GM23338 (cell line): ENCODE results near the gene C8G. TPM values are rescaled to one million over a fixed set of nuclear protein-coding genes. Genes with fewer than 3 reads are reported as not detected.

Experiments
- ATAC-seq: fragments of 200-7000 bp; cut with Tn5 transposase; 3 replicates; pipeline ENCODE4 v1.9.1; 2020
- DNase-seq: peaks from one replicate; pipeline ENCODE4 v3.0.0-alpha.2; 2015; ENCODE audit warnings: low spot score
- H2AFZ ChIP-seq: fragments of 200-600 bp; sonication (generic); 2 replicates; pipeline ENCODE4 v1.8.0; 2016; ENCODE audit warnings: antibody characterized with exemption, mild to moderate bottlenecking, moderate library complexity
- H3F3A ChIP-seq: fragments of 200-600 bp; sonication (generic); replicated peaks from 2 replicates; pipeline ENCODE4 v1.8.0; 2017; ENCODE audit warnings: antibody characterized with exemption, mixed run types, low read depth
- H3K27ac ChIP-seq: fragments of 200-600 bp; sonication (generic); 2 replicates; pipeline ENCODE4 v1.6.1; 2016; ENCODE audit warnings: low read depth
- H3K27me3 ChIP-seq: fragments of 200-600 bp; sonication (generic); 2 replicates; pipeline ENCODE4 v1.8.0; 2016; ENCODE audit warnings: mild to moderate bottlenecking, mixed run types, moderate library complexity; ENCODE audit not compliant: insufficient read depth
- H3K36me3 ChIP-seq: fragments of 200-600 bp; sonication (generic); 2 replicates; pipeline ENCODE4 v1.8.0; 2016; ENCODE audit warnings: mild to moderate bottlenecking; ENCODE audit not compliant: insufficient read depth
- H3K4me1 ChIP-seq: fragments of 200-600 bp; sonication (generic); 2 replicates; pipeline ENCODE4 v1.8.0; 2016; ENCODE audit warnings: mild to moderate bottlenecking, moderate library complexity; ENCODE audit not compliant: insufficient read depth
- H3K4me2 ChIP-seq: fragments of 200-600 bp; sonication (generic); 2 replicates; pipeline ENCODE4 v1.7.1; 2017; ENCODE audit warnings: mixed run types
- H3K4me3 ChIP-seq: fragments of 200-600 bp; sonication (generic); 2 replicates; pipeline ENCODE4 v1.6.1; 2016; ENCODE audit warnings: mixed run types
- H3K79me2 ChIP-seq: fragments of 200-600 bp; sonication (generic); replicated peaks from 2 replicates; pipeline ENCODE4 v1.8.0; 2017; ENCODE audit warnings: mild to moderate bottlenecking; ENCODE audit not compliant: insufficient read depth
- H3K9me2 ChIP-seq: fragments of 200-600 bp; sonication (generic); 2 replicates; pipeline ENCODE4 v1.8.0; 2017; ENCODE audit not compliant: insufficient read depth
- H4K20me1 ChIP-seq: fragments of 200-600 bp; sonication (generic); replicated peaks from 2 replicates; pipeline ENCODE4 v1.8.0; 2017; ENCODE audit warnings: mild to moderate bottlenecking; ENCODE audit not compliant: insufficient read depth
- H3K27ac Mint-ChIP-seq: 2 replicates; pipeline ENCODE4 v1.8.0; 2020; ENCODE audit warnings: inconsistent platforms, mild to moderate bottlenecking, moderate library complexity, mixed read lengths
- H3K27me3 Mint-ChIP-seq: 3 replicates; pipeline ENCODE4 v1.8.0; 2022; ENCODE audit warnings: low read depth, mild to moderate bottlenecking, moderate library complexity, mixed read lengths, inconsistent platforms; ENCODE audit not compliant: insufficient read depth, poor library complexity
- H3K36me3 Mint-ChIP-seq: 3 replicates; pipeline ENCODE4 v1.8.0; 2021; ENCODE audit warnings: low read depth, mild to moderate bottlenecking, inconsistent platforms, moderate library complexity, mixed read lengths
- H3K4me1 Mint-ChIP-seq: 3 replicates; pipeline ENCODE4 v1.8.0; 2020; ENCODE audit warnings: mild to moderate bottlenecking, inconsistent platforms, mixed read lengths
- H3K4me3 Mint-ChIP-seq: 3 replicates; pipeline ENCODE4 v1.8.0; 2021; ENCODE audit warnings: moderate library complexity, mild to moderate bottlenecking, inconsistent platforms, mixed read lengths
- H3K9me3 Mint-ChIP-seq: 3 replicates; pipeline ENCODE4 v1.8.0; 2020; ENCODE audit warnings: moderate library complexity, mild to moderate bottlenecking, inconsistent platforms, mixed read lengths
- CREB1 ChIP-seq: fragments of 250-450 bp; sonication (Bioruptor Pico); IDR thresholded peaks from 2 replicates; pipeline ENCODE4 v1.5.0; 2020; ENCODE audit warnings: low read depth, mild to moderate bottlenecking, moderate library complexity
- CTCF ChIP-seq, 2 experiments: fragments of 200-600 bp in 1 of 2; sonication (generic) in 1 of 2; conservative IDR thresholded peaks; 2 replicates each; pipeline versions ENCODE4 v1.5.1 to v1.6.1; 2016 to 2017; ENCODE audit warnings: antibody characterized with exemption in 2 of 2, low read depth in 2 of 2, mild to moderate bottlenecking in 2 of 2, moderate library complexity in 1 of 2
- EZH2 ChIP-seq: fragments of 200-600 bp; sonication (generic); IDR thresholded peaks from one replicate; pipeline ENCODE4 v1.8.0; 2017; ENCODE audit warnings: antibody characterized with exemption, mild to moderate bottlenecking, low read depth; ENCODE audit not compliant: unreplicated experiment
- EZH2phosphoT487 ChIP-seq: fragments of 200-600 bp; sonication (generic); IDR thresholded peaks from one replicate; pipeline ENCODE4 v1.8.1; 2018; ENCODE audit warnings: antibody characterized with exemption; ENCODE audit not compliant: unreplicated experiment
- NANOG ChIP-seq: IDR thresholded peaks from 2 replicates; pipeline ENCODE4 v1.6.1; 2016; ENCODE audit warnings: antibody characterized with exemption, borderline replicate concordance
- POLR2AphosphoS5 ChIP-seq: IDR thresholded peaks from 2 replicates; pipeline ENCODE4 v1.6.1; 2016; ENCODE audit warnings: antibody characterized with exemption, low read depth
- ZNF114 ChIP-seq: fragments of 250-450 bp; sonication (Bioruptor Pico); IDR thresholded peaks from 2 replicates; pipeline ENCODE4 v1.5.0; 2020; ENCODE audit warnings: mild to moderate bottlenecking, moderate library complexity
- long read RNA-seq: library from polyadenylated mRNA; unstranded; transcript quantifications from one replicate; pipeline ENCODE4 v2.0.0, GENCODE V29; 2020; ENCODE audit not compliant: unreplicated experiment
- polyA plus RNA-seq: library from polyadenylated mRNA; unstranded; fragments of >200 nt; fragmentation: Nextera tagmentation; extraction: Ambion mirVana; gene quantifications from 2 replicates; pipeline ENCODE4 v1.2.1, GENCODE V29; 2016
- total RNA-seq: library from RNA; depleted of rRNA; stranded (reverse); fragments of >200 nt; shearing (Covaris generic); gene quantifications from 2 replicates; pipeline ENCODE4 v1.2.3, GENCODE V29; 2014; rRNA removed
- TF ChIP-seq, protein P1 (sequence below): IDR thresholded peaks from 2 replicates; pipeline ENCODE4 v1.6.1; 2016; ENCODE audit warnings: antibody characterized with exemption
- TF ChIP-seq, protein P2 (sequence below): fragments of 250-450 bp; sonication (Bioruptor Pico); IDR thresholded peaks from 2 replicates; pipeline ENCODE4 v1.5.0; 2020; ENCODE audit warnings: mild to moderate bottlenecking, moderate library complexity

Gene C8G
- total RNA-seq (not detected in 2 replicates), polyA plus RNA-seq (not detected in 2 replicates)
- long read RNA-seq: 0 reads

GRCh38 chr9:136944519-136945332, at the start of gene C8G, which contains the start of gene FBXW5:
Gene C8G, plus strand, starts transcription at chr9:136945243. Its CDS starts 78 bp downstream, at chr9:136945321.
Gene FBXW5, minus strand, starts transcription at chr9:136944738. Its CDS starts 655 bp downstream, at chr9:136944083.
- Histone ChIP-seq H3K36me3 (no peaks in the 10 kb centered on the region), H4K20me1 (no peaks in the 10 kb centered on the region), H3K4me3 (peak within 1 kb of the TSS; percentile 88), H3K9me2 (no peaks in the 10 kb centered on the region), H3K27me3 (no peaks in the 10 kb centered on the region), H3K79me2 (0 out of 2 replicates have a peak, but pooled peaks cover 5% of the 10 kb centered on the region), H3K27ac (no peak within 1 kb of the TSS), H2AFZ (0 out of 2 replicates have a peak within 1 kb of the TSS, but pooled peaks have one; percentile 81), H3K4me1 (peaks cover 9% of the 10 kb centered on the region), H3F3A (no peaks in the 10 kb centered on the region; the same call in 1 of the 2 replicates), H3K4me2 (peak within 1 kb of the TSS; percentile 84)
- ATAC-seq (peak; percentile 31), DNase-seq (peak; percentile 97)
- H3K36me3 Mint-ChIP-seq: peaks cover 15% of the 10 kb centered on the region; the same call in 2 of the 3 replicates
- peaks cover 7% of the 10 kb centered on the region for H3K27me3 Mint-ChIP-seq
- TF ChIP-seq EZH2phosphoT487: no peak
- TF ChIP-seq ZNF114 (CRISPR knock-in tag): no peak; the same call in 1 of the 2 replicates
- TF ChIP-seq CREB1: peak; percentile 39; the same call in 1 of the 2 replicates
- TF ChIP-seq, protein P1, sequence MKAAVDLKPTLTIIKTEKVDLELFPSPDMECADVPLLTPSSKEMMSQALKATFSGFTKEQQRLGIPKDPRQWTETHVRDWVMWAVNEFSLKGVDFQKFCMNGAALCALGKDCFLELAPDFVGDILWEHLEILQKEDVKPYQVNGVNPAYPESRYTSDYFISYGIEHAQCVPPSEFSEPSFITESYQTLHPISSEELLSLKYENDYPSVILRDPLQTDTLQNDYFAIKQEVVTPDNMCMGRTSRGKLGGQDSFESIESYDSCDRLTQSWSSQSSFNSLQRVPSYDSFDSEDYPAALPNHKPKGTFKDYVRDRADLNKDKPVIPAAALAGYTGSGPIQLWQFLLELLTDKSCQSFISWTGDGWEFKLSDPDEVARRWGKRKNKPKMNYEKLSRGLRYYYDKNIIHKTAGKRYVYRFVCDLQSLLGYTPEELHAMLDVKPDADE: peak; percentile 68
- TF ChIP-seq CTCF (conservative IDR thresholded peaks at IDR 0.05; ENCODE audit: low read depth in 2 of 2): peak; percentile 77 to 91
- peak; percentile 59 for TF ChIP-seq POLR2AphosphoS5
- no peak for TF ChIP-seq EZH2
- peak within 1 kb of the TSS; percentile 81; the same call in 1 of the 2 replicates for H3K27ac Mint-ChIP-seq
- H3K9me3 Mint-ChIP-seq: no peaks in the 10 kb centered on the region
- peaks cover 8% of the 10 kb centered on the region for H3K4me1 Mint-ChIP-seq
- H3K4me3 Mint-ChIP-seq: peak within 1 kb of the TSS; percentile 75

- Histone ChIP-seq H3K4me1 (no peaks in the 10 kb centered on the region), H3K9me2 (no peaks in the 10 kb centered on the region), H3K27ac (no peak overlapping the region), H3K4me3 (no peak overlapping the region), H3K79me2 (peaks cover 57% of the 10 kb centered on the region), H3K4me2 (no peak overlapping the region), H2AFZ (no peak overlapping the region), H3F3A (0 out of 2 replicates have a peak, but pooled peaks cover 9% of the 10 kb centered on the region), H3K36me3 (peaks cover 17% of the 10 kb centered on the region), H4K20me1 (peaks cover 43% of the 10 kb centered on the region), H3K27me3 (no peaks in the 10 kb centered on the region)
- Mint-ChIP-seq H3K27me3 (peaks cover 8% of the 10 kb centered on the region), H3K27ac (no peak overlapping the region), H3K36me3 (peaks cover 32% of the 10 kb centered on the region), H3K4me3 (no peak overlapping the region), H3K4me1 (peaks cover 2% of the 10 kb centered on the region; the same call in 1 of the 3 replicates), H3K9me3 (no peaks in the 10 kb centered on the region)
- ATAC-seq (peak; percentile 57), DNase-seq (no peak)
- TF ChIP-seq EZH2phosphoT487 (no peak), NANOG (no peak), EZH2 (no peak)
- TF ChIP-seq, protein P2, sequence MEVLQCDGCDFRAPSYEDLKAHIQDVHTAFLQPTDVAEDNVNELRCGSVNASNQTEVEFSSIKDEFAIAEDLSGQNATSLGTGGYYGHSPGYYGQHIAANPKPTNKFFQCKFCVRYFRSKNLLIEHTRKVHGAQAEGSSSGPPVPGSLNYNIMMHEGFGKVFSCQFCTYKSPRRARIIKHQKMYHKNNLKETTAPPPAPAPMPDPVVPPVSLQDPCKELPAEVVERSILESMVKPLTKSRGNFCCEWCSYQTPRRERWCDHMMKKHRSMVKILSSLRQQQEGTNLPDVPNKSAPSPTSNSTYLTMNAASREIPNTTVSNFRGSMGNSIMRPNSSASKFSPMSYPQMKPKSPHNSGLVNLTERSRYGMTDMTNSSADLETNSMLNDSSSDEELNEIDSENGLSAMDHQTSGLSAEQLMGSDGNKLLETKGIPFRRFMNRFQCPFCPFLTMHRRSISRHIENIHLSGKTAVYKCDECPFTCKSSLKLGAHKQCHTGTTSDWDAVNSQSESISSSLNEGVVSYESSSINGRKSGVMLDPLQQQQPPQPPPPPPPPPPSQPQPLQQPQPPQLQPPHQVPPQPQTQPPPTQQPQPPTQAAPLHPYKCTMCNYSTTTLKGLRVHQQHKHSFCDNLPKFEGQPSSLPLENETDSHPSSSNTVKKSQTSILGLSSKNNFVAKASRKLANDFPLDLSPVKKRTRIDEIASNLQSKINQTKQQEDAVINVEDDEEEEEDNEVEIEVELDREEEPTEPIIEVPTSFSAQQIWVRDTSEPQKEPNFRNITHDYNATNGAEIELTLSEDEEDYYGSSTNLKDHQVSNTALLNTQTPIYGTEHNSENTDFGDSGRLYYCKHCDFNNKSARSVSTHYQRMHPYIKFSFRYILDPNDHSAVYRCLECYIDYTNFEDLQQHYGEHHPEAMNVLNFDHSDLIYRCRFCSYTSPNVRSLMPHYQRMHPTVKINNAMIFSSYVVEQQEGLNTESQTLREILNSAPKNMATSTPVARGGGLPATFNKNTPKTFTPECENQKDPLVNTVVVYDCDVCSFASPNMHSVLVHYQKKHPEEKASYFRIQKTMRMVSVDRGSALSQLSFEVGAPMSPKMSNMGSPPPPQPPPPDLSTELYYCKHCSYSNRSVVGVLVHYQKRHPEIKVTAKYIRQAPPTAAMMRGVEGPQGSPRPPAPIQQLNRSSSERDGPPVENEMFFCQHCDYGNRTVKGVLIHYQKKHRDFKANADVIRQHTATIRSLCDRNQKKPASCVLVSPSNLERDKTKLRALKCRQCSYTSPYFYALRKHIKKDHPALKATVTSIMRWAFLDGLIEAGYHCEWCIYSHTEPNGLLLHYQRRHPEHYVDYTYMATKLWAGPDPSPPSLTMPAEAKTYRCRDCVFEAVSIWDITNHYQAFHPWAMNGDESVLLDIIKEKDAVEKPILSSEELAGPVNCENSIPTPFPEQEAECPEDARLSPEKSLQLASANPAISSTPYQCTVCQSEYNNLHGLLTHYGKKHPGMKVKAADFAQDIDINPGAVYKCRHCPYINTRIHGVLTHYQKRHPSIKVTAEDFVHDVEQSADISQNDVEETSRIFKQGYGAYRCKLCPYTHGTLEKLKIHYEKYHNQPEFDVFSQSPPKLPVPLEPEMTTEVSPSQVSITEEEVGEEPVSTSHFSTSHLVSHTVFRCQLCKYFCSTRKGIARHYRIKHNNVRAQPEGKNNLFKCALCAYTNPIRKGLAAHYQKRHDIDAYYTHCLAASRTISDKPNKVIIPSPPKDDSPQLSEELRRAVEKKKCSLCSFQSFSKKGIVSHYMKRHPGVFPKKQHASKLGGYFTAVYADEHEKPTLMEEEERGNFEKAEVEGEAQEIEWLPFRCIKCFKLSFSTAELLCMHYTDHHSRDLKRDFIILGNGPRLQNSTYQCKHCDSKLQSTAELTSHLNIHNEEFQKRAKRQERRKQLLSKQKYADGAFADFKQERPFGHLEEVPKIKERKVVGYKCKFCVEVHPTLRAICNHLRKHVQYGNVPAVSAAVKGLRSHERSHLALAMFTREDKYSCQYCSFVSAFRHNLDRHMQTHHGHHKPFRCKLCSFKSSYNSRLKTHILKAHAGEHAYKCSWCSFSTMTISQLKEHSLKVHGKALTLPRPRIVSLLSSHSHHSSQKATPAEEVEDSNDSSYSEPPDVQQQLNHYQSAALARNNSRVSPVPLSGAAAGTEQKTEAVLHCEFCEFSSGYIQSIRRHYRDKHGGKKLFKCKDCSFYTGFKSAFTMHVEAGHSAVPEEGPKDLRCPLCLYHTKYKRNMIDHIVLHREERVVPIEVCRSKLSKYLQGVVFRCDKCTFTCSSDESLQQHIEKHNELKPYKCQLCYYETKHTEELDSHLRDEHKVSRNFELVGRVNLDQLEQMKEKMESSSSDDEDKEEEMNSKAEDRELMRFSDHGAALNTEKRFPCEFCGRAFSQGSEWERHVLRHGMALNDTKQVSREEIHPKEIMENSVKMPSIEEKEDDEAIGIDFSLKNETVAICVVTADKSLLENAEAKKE: no peak
- TF ChIP-seq, protein P1: no peak
Measured at GRCh38 chr9:136896027-136896426, 49.0 kb upstream of the C8G start.
